KG1 (cell line): ENCODE results near the gene NGB.

ENCODE experiments used
- DNase-seq: peaks from one replicate; lab custom pipeline; 2025; lab: John Stamatoyannopoulos, UW

The NGB gene

GRCh38 chr14:77264466-77265186 is 6.4 kb downstream of the NGB start:
- no peak for DNase-seq

GRCh38 chr14:77260631-77261030 is 10.4 kb downstream of the NGB start:
- no peak for DNase-seq

- DNase-seq: no peak
Observed at GRCh38 chr14:77260199-77260598, 10.8 kb downstream of the NGB start.

- DNase-seq: no peak
Observed at GRCh38 chr14:77259025-77259715, 11.8 kb downstream of the NGB start.

GRCh38 chr14:77258566-77258965 is 12.4 kb downstream of the NGB start:
- no peak for DNase-seq

GRCh38 chr14:77257700-77258099 is 13.3 kb downstream of the NGB start:
- DNase-seq: no peak

GRCh38 chr14:77256694-77257093 is 14.3 kb downstream of the NGB start:
- no peak for DNase-seq

GRCh38 chr14:77253333-77254190 is 17.4 kb downstream of the NGB start:
- no peak for DNase-seq

- DNase-seq: no peak
Observed at GRCh38 chr14:77251870-77252269, 19.1 kb downstream of the NGB start.

- DNase-seq: no peak
Observed at GRCh38 chr14:77250927-77251326, 20.1 kb downstream of the NGB start.

- no peak for DNase-seq
Observed at GRCh38 chr14:77249286-77249685, 21.7 kb downstream of the NGB start.

GRCh38 chr14:77248666-77249065 is 22.3 kb downstream of the NGB start:
- DNase-seq: no peak

- DNase-seq: no peak
Observed at GRCh38 chr14:77246784-77247183, 24.2 kb downstream of the NGB start.

GRCh38 chr14:77245820-77246219 is 25.2 kb downstream of the NGB start:
- no peak for DNase-seq

- DNase-seq: no peak
Observed at GRCh38 chr14:77243853-77244252, 27.2 kb downstream of the NGB start.

- no peak for DNase-seq
Observed at GRCh38 chr14:77242752-77243151, 28.3 kb downstream of the NGB start.

- DNase-seq: no peak
Observed at GRCh38 chr14:77241955-77242354, 29.1 kb downstream of the NGB start.

- no peak for DNase-seq
Observed at GRCh38 chr14:77240336-77240915, 30.6 kb downstream of the NGB start.

GRCh38 chr14:77239412-77239811 is 31.6 kb downstream of the NGB start:
- DNase-seq: no peak

GRCh38 chr14:77238996-77239395 is 32.0 kb downstream of the NGB start:
- no peak for DNase-seq

- no peak for DNase-seq
Observed at GRCh38 chr14:77238356-77238755, 32.6 kb downstream of the NGB start.

- DNase-seq: no peak
Observed at GRCh38 chr14:77236814-77237213, 34.2 kb downstream of the NGB start.
